SH-SY5Y (cell line): ENCODE data around the gene UST.

ENCODE experiments used
- GATA2 ChIP-seq: IDR thresholded peaks from 2 replicates; pipeline ENCODE4 v1.6.1; 2011; ENCODE audit warnings: mild to moderate bottlenecking, low read depth, low read length
- GATA3 ChIP-seq: IDR thresholded peaks from 2 replicates; pipeline ENCODE4 v1.6.1; 2011; ENCODE audit warnings: low read depth, mild to moderate bottlenecking, low read length, moderate library complexity

- no peak for TF ChIP-seq GATA3
- TF ChIP-seq GATA2: no peak
Observed at GRCh38 chr6:148830614-148831013, 83.8 kb downstream of the UST start.
